Neural progenitor cell (in vitro differentiated cells): ENCODE measurements around the gene TMEM43. TPM values are rescaled to one million over a fixed set of nuclear protein-coding genes. Genes with fewer than 3 reads are reported as not detected.

Experiments
- DNase-seq: peaks from one replicate; pipeline ENCODE4 v3.0.0-alpha.2; 2016; ENCODE audit warnings: low spot score
- H2AFZ ChIP-seq: fragments of 200-600 bp; sonication (generic); replicated peaks from 2 replicates; pipeline ENCODE4 v1.6.1; 2016; ENCODE audit warnings: antibody characterized with exemption
- H3F3A ChIP-seq: fragments of 200-600 bp; sonication (generic); 2 replicates; pipeline ENCODE4 v1.6.1; 2016; ENCODE audit warnings: antibody characterized with exemption, low read depth
- H3K27ac ChIP-seq: fragments of 200-600 bp; sonication (generic); 2 replicates; pipeline ENCODE4 v1.5.1; 2016; ENCODE audit warnings: mild to moderate bottlenecking
- H3K27me3 ChIP-seq: fragments of 200-600 bp; sonication (generic); 2 replicates; pipeline ENCODE4 v1.6.1; 2016; ENCODE audit warnings: mild to moderate bottlenecking, moderate library complexity
- H3K36me3 ChIP-seq: fragments of 200-600 bp; sonication (generic); 2 replicates; pipeline ENCODE4 v1.5.1; 2016
- H3K4me1 ChIP-seq: fragments of 200-600 bp; sonication (generic); 2 replicates; pipeline ENCODE4 v1.6.1; 2016; ENCODE audit warnings: mixed run types
- H3K4me2 ChIP-seq: fragments of 200-600 bp; sonication (generic); 2 replicates; pipeline ENCODE4 v1.6.1; 2016
- H3K4me3 ChIP-seq: fragments of 200-600 bp; sonication (generic); 2 replicates; pipeline ENCODE4 v1.5.1; 2016
- H3K79me2 ChIP-seq: fragments of 200-600 bp; sonication (generic); 2 replicates; pipeline ENCODE4 v1.6.1; 2016; ENCODE audit warnings: low read depth
- H3K9ac ChIP-seq: fragments of 200-600 bp; sonication (generic); 2 replicates; pipeline ENCODE4 v1.6.1; 2016
- H3K9me3 ChIP-seq: fragments of 200-600 bp; sonication (generic); 2 replicates; pipeline ENCODE4 v1.5.1; 2016; ENCODE audit warnings: low read depth
- H4K20me1 ChIP-seq: fragments of 200-600 bp; sonication (generic); 2 replicates; pipeline ENCODE4 v1.6.1; 2016; ENCODE audit warnings: low read depth
- H3K27ac Mint-ChIP-seq: 3 replicates; pipeline ENCODE4 v1.8.0; 2021; ENCODE audit warnings: mixed read lengths
- H3K27me3 Mint-ChIP-seq: 2 replicates; pipeline ENCODE4 v1.8.0; 2022; ENCODE audit warnings: low read depth, mild to moderate bottlenecking, inconsistent platforms, moderate library complexity, mixed read lengths; ENCODE audit not compliant: insufficient read depth
- H3K36me3 Mint-ChIP-seq: 3 replicates; pipeline ENCODE4 v1.8.0; 2021; ENCODE audit warnings: mixed read lengths
- H3K4me1 Mint-ChIP-seq: 3 replicates; pipeline ENCODE4 v1.8.0; 2021; ENCODE audit warnings: mixed read lengths
- H3K4me3 Mint-ChIP-seq: 3 replicates; pipeline ENCODE4 v1.8.0; 2021; ENCODE audit warnings: mild to moderate bottlenecking, moderate library complexity, mixed read lengths
- H3K9me3 Mint-ChIP-seq: 3 replicates; pipeline ENCODE4 v1.8.0; 2020; ENCODE audit warnings: mixed read lengths
- CTCF ChIP-seq: fragments of 200-600 bp; sonication (generic); IDR thresholded peaks from 2 replicates; pipeline ENCODE4 v1.5.1; 2017; ENCODE audit warnings: antibody characterized with exemption, mild to moderate bottlenecking
- EZH2 ChIP-seq: fragments of 200-600 bp; sonication (generic); IDR thresholded peaks from 2 replicates; pipeline ENCODE4 v1.6.1; 2017; ENCODE audit warnings: antibody characterized with exemption, mild to moderate bottlenecking, moderate library complexity
- EZH2phosphoT487 ChIP-seq: fragments of 200-600 bp; sonication (generic); IDR thresholded peaks from 2 replicates; pipeline ENCODE4 v1.6.1; 2017; ENCODE audit warnings: antibody characterized with exemption
- total RNA-seq: library from RNA; depleted of rRNA; stranded (reverse); fragments of >200 nt; gene quantifications from 2 replicates; pipeline ENCODE4 v1.2.3, GENCODE V29; 2015; ENCODE audit warnings: low replicate concordance

Gene TMEM43
- total RNA-seq, 1 donor from 2014 or later = 19.7 TPM

- Histone ChIP-seq H3K4me2 (no peak overlapping the region), H4K20me1 (no peaks in the 10 kb centered on the region), H3K27ac (no peak overlapping the region), H3K79me2 (no peaks in the 10 kb centered on the region), H3K9me3 (no peaks in the 10 kb centered on the region), H3K4me3 (no peak overlapping the region), H3K27me3 (no peaks in the 10 kb centered on the region), H3K9ac (no peak overlapping the region), H3K36me3 (no peaks in the 10 kb centered on the region), H3K4me1 (no peaks in the 10 kb centered on the region), H2AFZ (no peak overlapping the region), H3F3A (no peaks in the 10 kb centered on the region)
- no peak for DNase-seq
- Mint-ChIP-seq H3K9me3 (no peaks in the 10 kb centered on the region), H3K4me1 (peaks cover 13% of the 10 kb centered on the region), H3K36me3 (peaks cover 24% of the 10 kb centered on the region), H3K4me3 (no peak overlapping the region), H3K27me3 (peaks cover 2% of the 10 kb centered on the region), H3K27ac (no peak overlapping the region)
- no peak for TF ChIP-seq EZH2phosphoT487
- TF ChIP-seq EZH2 = no peak
Observed at GRCh38 chr3:14139771-14140170, 14.9 kb downstream of the TMEM43 start.

GRCh38 chr3:14140668-14141067 lies 15.8 kb downstream of the TMEM43 start:
- H3K9ac ChIP-seq = no peak overlapping the region
- H3K36me3 ChIP-seq = no peaks in the 10 kb centered on the region
- peaks cover 2% of the 10 kb centered on the region for H3K27me3 Mint-ChIP-seq
- H3K27me3 ChIP-seq = no peaks in the 10 kb centered on the region
- TF ChIP-seq CTCF (no peak), EZH2 (no peak), EZH2phosphoT487 (no peak)
- H3K4me2 ChIP-seq = no peak overlapping the region
- H3K36me3 Mint-ChIP-seq = peaks cover 24% of the 10 kb centered on the region
- H3K9me3 Mint-ChIP-seq = no peaks in the 10 kb centered on the region
- H3F3A ChIP-seq = no peaks in the 10 kb centered on the region
- H2AFZ ChIP-seq = no peak overlapping the region
- H3K27ac Mint-ChIP-seq = no peak overlapping the region
- H3K4me3 ChIP-seq = no peak overlapping the region
- H3K4me3 Mint-ChIP-seq = no peak overlapping the region
- H3K9me3 ChIP-seq = no peaks in the 10 kb centered on the region
- H3K79me2 ChIP-seq = no peaks in the 10 kb centered on the region
- H3K4me1 ChIP-seq = no peaks in the 10 kb centered on the region
- H3K4me1 Mint-ChIP-seq = peaks cover 18% of the 10 kb centered on the region
- H4K20me1 ChIP-seq = no peaks in the 10 kb centered on the region
- no peak overlapping the region for H3K27ac ChIP-seq
- no peak for DNase-seq

- H3K79me2 ChIP-seq = no peaks in the 10 kb centered on the region
Observed at GRCh38 chr3:14141144-14141543, 16.3 kb downstream of the TMEM43 start.

More at GRCh38 chr3:14141144-14141543, 16.3 kb downstream of the TMEM43 start:
- H3K4me3 ChIP-seq = no peak overlapping the region
- no peaks in the 10 kb centered on the region for H3K4me1 ChIP-seq
- no peak overlapping the region for H3K27ac ChIP-seq
- H2AFZ ChIP-seq = no peak overlapping the region
- Mint-ChIP-seq H3K4me3 (no peak overlapping the region), H3K27me3 (peaks cover 2% of the 10 kb centered on the region), H3K4me1 (peaks cover 21% of the 10 kb centered on the region), H3K36me3 (peaks cover 19% of the 10 kb centered on the region), H3K27ac (peak overlapping the region; percentile 53), H3K9me3 (no peaks in the 10 kb centered on the region)
- TF ChIP-seq EZH2 = no peak
- TF ChIP-seq EZH2phosphoT487 = no peak
- no peak for TF ChIP-seq CTCF
- DNase-seq = no peak
- no peaks in the 10 kb centered on the region for H3F3A ChIP-seq
- H4K20me1 ChIP-seq = no peaks in the 10 kb centered on the region
- H3K4me2 ChIP-seq = no peak overlapping the region
- no peaks in the 10 kb centered on the region for H3K36me3 ChIP-seq
- H3K9me3 ChIP-seq = no peaks in the 10 kb centered on the region
- H3K9ac ChIP-seq = no peak overlapping the region
- no peaks in the 10 kb centered on the region for H3K27me3 ChIP-seq
